GM12873 (cell line): ENCODE results near the gene OAS1.
A peak's percentile ranks its signal among the peaks of the same experiment; 100 is the strongest.

Experiments used
- TF ChIP-seq, protein P1 (sequence below): IDR thresholded peaks from 2 replicates; pipeline ENCODE4 v1.5.1; 2012; ENCODE audit warnings: low read depth, mild to moderate bottlenecking, moderate library complexity, low read length, control low read depth; ENCODE audit not compliant: insufficient read depth; ENCODE audit errors: missing control alignments

OAS1 gene

DNA sequence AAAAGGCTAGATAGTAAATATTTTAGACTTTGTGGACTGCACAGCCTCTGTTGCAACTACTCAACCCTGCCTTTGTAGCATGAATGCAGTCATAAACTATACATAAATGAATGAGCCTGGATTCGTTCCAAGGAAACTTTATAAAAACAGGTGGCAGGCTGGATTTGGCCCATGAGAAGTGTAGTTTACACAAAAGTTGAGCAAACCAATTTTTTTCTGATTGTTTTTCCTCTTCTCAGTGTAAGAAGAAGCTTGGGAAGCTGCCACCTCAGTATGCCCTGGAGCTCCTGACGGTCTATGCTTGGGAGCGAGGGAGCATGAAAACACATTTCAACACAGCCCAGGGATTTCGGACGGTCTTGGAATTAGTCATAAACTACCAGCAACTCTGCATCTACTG, 9.5 kb downstream of the OAS1 start:
- TF ChIP-seq, protein P1, sequence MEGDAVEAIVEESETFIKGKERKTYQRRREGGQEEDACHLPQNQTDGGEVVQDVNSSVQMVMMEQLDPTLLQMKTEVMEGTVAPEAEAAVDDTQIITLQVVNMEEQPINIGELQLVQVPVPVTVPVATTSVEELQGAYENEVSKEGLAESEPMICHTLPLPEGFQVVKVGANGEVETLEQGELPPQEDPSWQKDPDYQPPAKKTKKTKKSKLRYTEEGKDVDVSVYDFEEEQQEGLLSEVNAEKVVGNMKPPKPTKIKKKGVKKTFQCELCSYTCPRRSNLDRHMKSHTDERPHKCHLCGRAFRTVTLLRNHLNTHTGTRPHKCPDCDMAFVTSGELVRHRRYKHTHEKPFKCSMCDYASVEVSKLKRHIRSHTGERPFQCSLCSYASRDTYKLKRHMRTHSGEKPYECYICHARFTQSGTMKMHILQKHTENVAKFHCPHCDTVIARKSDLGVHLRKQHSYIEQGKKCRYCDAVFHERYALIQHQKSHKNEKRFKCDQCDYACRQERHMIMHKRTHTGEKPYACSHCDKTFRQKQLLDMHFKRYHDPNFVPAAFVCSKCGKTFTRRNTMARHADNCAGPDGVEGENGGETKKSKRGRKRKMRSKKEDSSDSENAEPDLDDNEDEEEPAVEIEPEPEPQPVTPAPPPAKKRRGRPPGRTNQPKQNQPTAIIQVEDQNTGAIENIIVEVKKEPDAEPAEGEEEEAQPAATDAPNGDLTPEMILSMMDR, result no peak

DNA sequence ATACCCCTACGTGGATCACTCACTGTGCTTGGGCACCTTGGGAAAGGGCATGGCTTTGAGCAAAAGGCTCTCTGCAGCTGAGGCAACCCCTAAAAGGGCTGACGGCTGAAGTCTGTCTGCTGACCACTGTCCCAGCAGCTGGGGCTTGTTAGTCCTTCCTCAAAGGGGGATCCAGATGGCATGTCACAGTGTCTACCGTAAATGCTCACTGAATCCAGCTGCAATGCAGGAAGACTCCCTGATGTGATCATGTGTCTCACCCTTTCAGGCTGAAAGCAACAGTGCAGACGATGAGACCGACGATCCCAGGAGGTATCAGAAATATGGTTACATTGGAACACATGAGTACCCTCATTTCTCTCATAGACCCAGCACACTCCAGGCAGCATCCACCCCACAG, 12.4 kb downstream of the OAS1 start:
- TF ChIP-seq, protein P1, result no peak

DNA sequence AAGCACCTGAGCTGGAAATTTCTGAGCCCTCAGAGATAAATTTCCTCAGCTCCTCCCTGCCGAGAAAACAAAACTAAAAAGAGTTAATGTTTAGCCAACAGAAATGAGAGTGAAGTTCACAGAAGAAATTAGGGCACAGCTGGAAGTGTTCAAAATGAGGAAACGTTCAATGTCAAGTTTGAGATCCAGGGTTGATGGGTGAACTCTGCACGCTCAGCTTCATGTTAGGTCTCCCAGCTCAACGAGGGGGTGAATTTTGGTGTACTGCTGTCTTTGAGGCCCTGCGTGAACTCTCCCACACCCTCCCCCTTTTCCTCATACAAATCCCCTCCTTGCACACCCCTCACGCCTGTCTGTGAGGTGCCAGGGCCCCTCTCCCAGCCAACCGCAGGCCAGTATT, 18.2 kb downstream of the OAS1 start:
- TF ChIP-seq, protein P1, result no peak

DNA sequence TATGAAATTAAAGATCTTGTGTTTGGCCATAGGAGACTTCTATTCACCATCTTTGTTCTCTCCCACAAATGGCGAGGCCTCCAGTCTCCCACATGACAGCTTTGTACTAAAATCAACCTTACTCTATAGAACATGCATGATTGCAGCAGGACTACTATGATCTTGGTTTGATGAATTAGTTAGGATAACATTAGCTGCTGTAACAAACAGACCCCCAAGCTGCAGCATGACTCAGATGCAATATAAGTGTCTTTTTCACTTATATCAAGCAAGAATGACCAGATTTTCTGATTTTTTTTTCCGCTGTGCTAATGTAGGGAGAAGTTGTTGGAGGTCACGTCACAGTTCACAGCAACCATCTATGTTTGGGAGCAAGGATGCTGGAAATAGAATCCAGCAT, 20.7 kb downstream of the OAS1 start:
- TF ChIP-seq, protein P1, result no peak

DNA sequence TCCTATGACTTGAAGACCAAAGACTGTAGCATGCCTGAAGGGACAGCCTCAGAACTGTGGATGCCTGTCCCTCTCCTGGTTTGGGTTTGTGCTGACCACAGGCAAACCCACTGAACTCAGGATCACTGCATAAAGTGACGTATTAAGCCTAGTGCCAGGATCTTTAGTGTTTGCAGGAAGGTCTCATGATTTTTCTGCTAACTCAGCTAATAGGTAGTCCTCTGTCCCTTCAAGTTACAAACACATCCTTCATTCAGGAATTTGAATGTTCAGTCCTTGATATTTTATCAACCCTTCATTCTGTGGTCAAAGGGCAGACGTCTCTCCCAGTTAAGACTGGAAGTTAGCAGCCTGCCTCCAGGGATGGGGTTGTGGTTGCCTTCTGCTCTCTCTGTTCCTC, 21.2 kb downstream of the OAS1 start:
- TF ChIP-seq, protein P1, result no peak

DNA sequence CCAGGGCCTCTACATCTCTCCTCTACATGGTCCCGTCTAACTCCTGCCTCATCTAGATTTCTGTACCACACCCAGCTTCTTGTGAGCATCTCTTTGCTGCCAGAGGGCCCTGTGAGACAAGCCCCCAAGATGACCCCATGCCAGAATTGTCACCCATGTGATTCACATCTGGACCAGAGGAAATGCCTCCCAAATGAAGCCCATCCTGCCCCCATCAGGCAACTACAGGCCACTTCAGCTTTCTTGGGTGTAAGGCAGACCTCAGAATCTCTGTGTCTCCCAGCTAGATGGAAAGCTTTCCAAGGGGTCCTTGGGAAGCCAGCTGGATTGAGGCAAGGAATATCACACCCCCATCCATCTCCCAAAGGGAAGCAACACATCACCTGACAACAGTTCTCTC, 22.2 kb downstream of the OAS1 start:
- TF ChIP-seq, protein P1, result peak; percentile 25

DNA sequence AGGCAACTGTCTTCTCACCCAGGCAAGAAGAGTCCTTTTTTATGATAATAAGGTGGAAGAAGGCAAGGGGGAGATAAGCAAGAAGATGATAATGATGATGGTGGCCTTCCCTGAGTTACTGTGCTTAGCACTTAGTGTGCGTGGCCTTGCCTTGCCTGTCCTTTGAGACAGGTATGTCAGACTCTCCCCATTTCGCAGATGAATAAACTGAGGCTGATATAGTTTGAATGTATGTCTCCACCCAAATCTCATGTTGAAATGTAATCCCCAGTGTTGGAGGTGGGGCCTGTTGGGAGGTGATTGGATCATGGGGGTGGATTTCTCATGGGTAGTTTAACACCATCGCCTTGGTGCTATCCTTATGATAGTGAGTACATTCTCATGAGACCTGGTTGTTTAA, 23.0 kb downstream of the OAS1 start:
- TF ChIP-seq, protein P1, result no peak

DNA sequence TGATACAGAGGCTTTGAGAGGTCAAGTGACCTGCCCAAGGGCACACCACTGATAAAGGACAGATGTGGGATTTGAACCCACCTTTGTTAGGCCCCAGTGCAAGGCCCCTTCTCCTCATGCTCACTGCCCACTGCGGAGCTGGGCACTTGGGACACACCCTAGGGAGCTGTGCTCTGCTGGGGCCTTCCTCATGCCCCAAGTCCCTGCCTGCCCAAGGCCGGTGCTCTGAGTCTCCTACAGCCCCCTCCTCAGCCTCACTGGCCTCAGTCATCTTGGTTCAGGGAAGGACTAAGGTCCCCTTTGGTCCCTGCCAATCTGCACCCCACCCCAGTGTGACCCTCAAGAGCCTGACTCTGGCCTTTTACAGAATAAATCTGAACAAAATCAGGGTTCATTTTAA, 23.6 kb downstream of the OAS1 start:
- TF ChIP-seq, protein P1, result no peak
